ENCODE measurements around the gene MCM8. TPM values are rescaled to one million over a fixed set of nuclear protein-coding genes. Genes with fewer than 3 reads are reported as not detected.

The MCM8 gene
- total RNA-seq, 1 experiment from 2014 or later: 28.0 TPM

- TF ChIP-seq SP1 (CRISPR knock-in tag; conservative IDR thresholded peaks at IDR 0.05): no peak
Measured at GRCh38 chr20:5977223-5977622, 26.8 kb downstream of the MCM8 start (continued).

- Mint-ChIP-seq H3K4me1 (no peaks in the 10 kb centered on the region), H3K4me3 (no peak overlapping the region), H3K27me3 (ENCODE audit: low read depth) (peaks cover 10% of the 10 kb centered on the region), H3K9me3 (no peaks in the 10 kb centered on the region), H3K27ac (no peak overlapping the region), H3K36me3 (peaks cover 53% of the 10 kb centered on the region)
- no peak for TF ChIP-seq GRHL2 (CRISPR knock-in tag; IDR thresholded peaks at IDR 0.05; ENCODE audit: insufficient replicate concordance, severe bottlenecking)
- TF ChIP-seq CREM (CRISPR knock-in tag; IDR thresholded peaks at IDR 0.05): no peak
- no peak for TF ChIP-seq ZBTB21 (CRISPR knock-in tag; IDR thresholded peaks at IDR 0.05; ENCODE audit: borderline replicate concordance)
- no peak for TF ChIP-seq CTCF (IDR thresholded peaks at IDR 0.05)
- no peak for TF ChIP-seq CDX4 (CRISPR knock-in tag; IDR thresholded peaks at IDR 0.05; ENCODE audit: borderline replicate concordance)
- no peak for TF ChIP-seq IRF2 (CRISPR knock-in tag; IDR thresholded peaks at IDR 0.05; ENCODE audit: borderline replicate concordance, low read depth)
- no peak for TF ChIP-seq GABPB1 (CRISPR knock-in tag; IDR thresholded peaks at IDR 0.05)
- no peak for TF ChIP-seq HMGA2 (CRISPR knock-in tag; IDR thresholded peaks at IDR 0.05)
- TF ChIP-seq MLX (CRISPR knock-in tag; IDR thresholded peaks at IDR 0.05): no peak
- TF ChIP-seq ZNF281 (CRISPR knock-in tag; IDR thresholded peaks at IDR 0.05): no peak
- TF ChIP-seq FOXP1 (CRISPR knock-in tag; IDR thresholded peaks at IDR 0.05; ENCODE audit: borderline replicate concordance): no peak
- TF ChIP-seq ELF4 (CRISPR knock-in tag; IDR thresholded peaks at IDR 0.05; ENCODE audit: low read depth): no peak
- TF ChIP-seq RELA (CRISPR knock-in tag; IDR thresholded peaks at IDR 0.05; ENCODE audit: borderline replicate concordance): no peak
- no peak for TF ChIP-seq NR1H2 (CRISPR knock-in tag; IDR thresholded peaks at IDR 0.05)
- no peak for TF ChIP-seq MAX (CRISPR knock-in tag; IDR thresholded peaks at IDR 0.05)
- TF ChIP-seq CBFB (CRISPR knock-in tag; IDR thresholded peaks at IDR 0.05; ENCODE audit: low read depth): no peak
- no peak for ATAC-seq
- ChIA-PET POLR2A (no interaction called here), CTCF (no interaction called here)
- no peak for DNase-seq (ENCODE audit: low spot score)
Measured at GRCh38 chr20:5977975-5978374, 27.5 kb downstream of the MCM8 start.

- Mint-ChIP-seq H3K36me3 (peaks cover 53% of the 10 kb centered on the region), H3K4me1 (no peaks in the 10 kb centered on the region), H3K9me3 (no peaks in the 10 kb centered on the region), H3K27ac (no peak overlapping the region), H3K27me3 (ENCODE audit: low read depth) (no peaks in the 10 kb centered on the region), H3K4me3 (no peak overlapping the region)
- DNase-seq (ENCODE audit: low spot score): no peak
- CTCF ChIA-PET: no interaction called here
- TF ChIP-seq CDX4 (CRISPR knock-in tag; IDR thresholded peaks at IDR 0.05; ENCODE audit: borderline replicate concordance) (no peak), ZNF512 (CRISPR knock-in tag; IDR thresholded peaks at IDR 0.05; ENCODE audit: borderline replicate concordance) (no peak), ZNF121 (CRISPR knock-in tag; IDR thresholded peaks at IDR 0.05) (no peak), NFE2L1 (CRISPR knock-in tag; IDR thresholded peaks at IDR 0.05) (no peak), ZNF219 (CRISPR knock-in tag; IDR thresholded peaks at IDR 0.05; ENCODE audit: borderline replicate concordance) (no peak), FOXK1 (CRISPR knock-in tag; IDR thresholded peaks at IDR 0.05) (no peak), EMX1 (CRISPR knock-in tag; IDR thresholded peaks at IDR 0.05) (no peak), JAZF1 (CRISPR knock-in tag; IDR thresholded peaks at IDR 0.05) (no peak), HMGA2 (CRISPR knock-in tag; IDR thresholded peaks at IDR 0.05) (no peak), ZNF263 (CRISPR knock-in tag; IDR thresholded peaks at IDR 0.05; ENCODE audit: low read depth) (no peak), ZNF317 (CRISPR knock-in tag; IDR thresholded peaks at IDR 0.05; ENCODE audit: borderline replicate concordance, low read depth) (no peak)
- ATAC-seq: no peak
- POLR2A ChIA-PET: no interaction called here
Measured at GRCh38 chr20:5979801-5980200, 29.3 kb downstream of the MCM8 start.
